Activated gamma-delta T cell treated with anti-CD3 and anti-CD28 coated beads, Interleukin-2, amount 50 U/mL, for 16 hours (primary cell): ENCODE results near the gene SNTB2.

Experiments used
- DNase-seq: peaks from one replicate; pipeline ENCODE4 v3.0.0-alpha.2; 2020; ENCODE audit warnings: low read depth

SNTB2 gene

GRCh38 chr16:69319826-69320739, 133.1 kb downstream of the SNTB2 start:
- DNase-seq, result no peak

GRCh38 chr16:69320740-69321073, 133.7 kb downstream of the SNTB2 start:
- DNase-seq, result no peak

- no peak for DNase-seq
Observed at GRCh38 chr16:69321080-69321479, 134.1 kb downstream of the SNTB2 start.

- no peak for DNase-seq
Observed at GRCh38 chr16:69322343-69322742, 135.4 kb downstream of the SNTB2 start.

GRCh38 chr16:69323415-69323814, 136.5 kb downstream of the SNTB2 start:
- DNase-seq, result no peak

GRCh38 chr16:69324013-69324531, 137.1 kb downstream of the SNTB2 start:
- no peak for DNase-seq

GRCh38 chr16:69324585-69325253, 137.8 kb downstream of the SNTB2 start:
- DNase-seq, result no peak

- no peak for DNase-seq
Observed at GRCh38 chr16:69325784-69326171, 138.8 kb downstream of the SNTB2 start.

GRCh38 chr16:69326172-69326873, 139.4 kb downstream of the SNTB2 start:
- no peak for DNase-seq

GRCh38 chr16:69327585-69328310, 140.8 kb downstream of the SNTB2 start:
- no peak for DNase-seq

GRCh38 chr16:69328854-69329316, 141.9 kb downstream of the SNTB2 start:
- no peak for DNase-seq

- DNase-seq, result peak; percentile 15
Observed at GRCh38 chr16:69329369-69330285, 142.7 kb downstream of the SNTB2 start.

GRCh38 chr16:69330286-69331109, 143.5 kb downstream of the SNTB2 start, which contains the start of gene PDF:
PDF (minus strand) TSS chr16:69330588; CDS start chr16:69330570, 18 bp downstream.
- peak; percentile 73 for DNase-seq

GRCh38 chr16:69334696-69335095, 147.7 kb downstream of the SNTB2 start:
- DNase-seq, result no peak

- DNase-seq, result no peak
Observed at GRCh38 chr16:69338557-69339288, 151.8 kb downstream of the SNTB2 start.

GRCh38 chr16:69339289-69340094, 152.5 kb downstream of the SNTB2 start, which contains the start of the genes COG8 and NIP7:
COG8 (minus strand) TSS chr16:69339564; CDS start chr16:69339552, 12 bp downstream.
NIP7 (plus strand) TSS chr16:69339772; CDS start chr16:69339830, 58 bp downstream.
- peak; percentile 88 for DNase-seq

GRCh38 chr16:69340095-69340644, 153.2 kb downstream of the SNTB2 start:
- DNase-seq, result no peak
